Fibroblast of lung (primary cell): ENCODE results near the gene LTBP1. TPM values are rescaled to one million over a fixed set of nuclear protein-coding genes. Genes with fewer than 3 reads are reported as not detected.

Experiments
- DNase-seq, 2 donors: peaks; one replicate each; pipeline versions ENCODE4 v3.0.0 to v3.0.0-alpha.2; 2010; ENCODE audit warnings: low read depth in 2 of 2
- H2AFZ ChIP-seq: 2 replicates; pipeline ENCODE4 v1.5.1; 2012; ENCODE audit warnings: low read length, control low read depth, inconsistent platforms
- H3K27ac ChIP-seq: 2 replicates; pipeline ENCODE4 v1.5.1; 2011; ENCODE audit warnings: low read length, control low read depth; ENCODE audit not compliant: insufficient read depth
- H3K27me3 ChIP-seq: 2 replicates; pipeline ENCODE4 v1.5.1; 2011; ENCODE audit warnings: mild to moderate bottlenecking, low read length; ENCODE audit not compliant: control insufficient read depth, insufficient read depth
- H3K36me3 ChIP-seq: 2 replicates; pipeline ENCODE4 v1.5.1; 2011; ENCODE audit warnings: low read length; ENCODE audit not compliant: control insufficient read depth, insufficient read depth
- H3K4me1 ChIP-seq: 2 replicates; pipeline ENCODE4 v1.5.1; 2011; ENCODE audit warnings: low read length; ENCODE audit not compliant: control insufficient read depth, insufficient read depth; ENCODE audit errors: extremely low read depth
- H3K4me2 ChIP-seq: 2 replicates; pipeline ENCODE4 v1.5.1; 2011; ENCODE audit warnings: low read length, control low read depth; ENCODE audit not compliant: insufficient read depth; ENCODE audit errors: extremely low read depth
- H3K4me3 ChIP-seq, 4 experiments: fragments of 200-600 bp in 1 of 4; sonication (generic) in 1 of 4; replicated peaks in 1 of 4; 2 replicates each; pipeline ENCODE4 v1.5.1; 2011 to 2016; ENCODE audit warnings: low read length in 4 of 4, low read depth in 3 of 4, mild to moderate bottlenecking in 3 of 4, control low read depth in 2 of 4, inconsistent platforms in 1 of 4, mixed read lengths in 1 of 4; ENCODE audit not compliant: insufficient read depth in 1 of 4; ENCODE audit errors: control extremely low read depth in 1 of 4
- H3K79me2 ChIP-seq: 2 replicates; pipeline ENCODE4 v1.5.1; 2012; ENCODE audit warnings: mild to moderate bottlenecking, low read length, inconsistent platforms; ENCODE audit not compliant: control insufficient read depth, insufficient read depth
- H3K9ac ChIP-seq: 2 replicates; pipeline ENCODE4 v1.5.1; 2011; ENCODE audit warnings: mild to moderate bottlenecking, low read length, control low read depth; ENCODE audit not compliant: insufficient read depth
- H3K9me3 ChIP-seq: 2 replicates; pipeline ENCODE4 v1.5.1; 2012; ENCODE audit warnings: low read depth, low read length; ENCODE audit not compliant: control insufficient read depth, insufficient read depth
- H4K20me1 ChIP-seq: 2 replicates; pipeline ENCODE4 v1.5.1; 2011; ENCODE audit warnings: low read length; ENCODE audit not compliant: control insufficient read depth, insufficient read depth; ENCODE audit errors: extremely low read depth
- CTCF ChIP-seq, 2 donors: IDR thresholded peaks in 1 of 2; conservative IDR thresholded peaks in 1 of 2; 1 replicate in 1 of 2; 2 replicates in 1 of 2; pipeline ENCODE4 v1.5.1; 2011 to 2012; ENCODE audit warnings: low read length in 2 of 2, control low read depth in 1 of 2, inconsistent platforms in 1 of 2, low read depth in 1 of 2, mild to moderate bottlenecking in 1 of 2
- EZH2 ChIP-seq: IDR thresholded peaks from 2 replicates; pipeline ENCODE4 v1.5.1; 2012; ENCODE audit warnings: low read length, control low read depth, mild to moderate bottlenecking; ENCODE audit errors: missing control alignments
- polyA plus RNA-seq, 2 donors: library from polyadenylated mRNA; depleted of rRNA in 1 of 2; stranded (reverse) in 1 of 2; unstranded in 1 of 2; fragments of >200 nt; gene quantifications; 2 replicates each; pipeline ENCODE4 v1.2.1, GENCODE V29; 2011 to 2012; ENCODE audit warnings: missing spikeins in 1 of 2
- total RNA-seq: library from RNA; depleted of rRNA; stranded (reverse); fragments of >200 nt; gene quantifications from 2 replicates; pipeline ENCODE4 v1.2.1, GENCODE V29; 2014

LTBP1 gene
- total and polyA plus RNA-seq, 2 donors (not counting 1 experiment from before 2014, with no cell fraction given), result 254 to 324 TPM

- no peak for TF ChIP-seq CTCF (conservative IDR thresholded peaks at IDR 0.05 in 1 of 2, IDR thresholded peaks at IDR 0.05 in 1 of 2; ENCODE audit: low read depth in 1 of 2, low read length in 2 of 2)
- no peak for TF ChIP-seq EZH2
Measured at GRCh38 chr2:33262097-33262496, 315.3 kb downstream of the LTBP1 start.

GRCh38 chr2:33264766-33265165, 318.0 kb downstream of the LTBP1 start:
- Histone ChIP-seq H2AFZ (no peak overlapping the region), H3K27me3 (no peaks in the 10 kb centered on the region), H3K9ac (no peak overlapping the region), H3K4me2 (no peak overlapping the region), H3K36me3 (peaks cover 9% of the 10 kb centered on the region), H3K9me3 (peaks cover 2% of the 10 kb centered on the region), H3K79me2 (no peaks in the 10 kb centered on the region), H3K4me1 (no peaks in the 10 kb centered on the region), H4K20me1 (no peaks in the 10 kb centered on the region), H3K4me3 (no peak overlapping the region), H3K27ac (no peak overlapping the region)
- peak in 1 of 2 donors; percentile 55 for DNase-seq
- TF ChIP-seq CTCF (conservative IDR thresholded peaks at IDR 0.05 in 1 of 2, IDR thresholded peaks at IDR 0.05 in 1 of 2; ENCODE audit: low read depth in 1 of 2, low read length in 2 of 2), result no peak
- TF ChIP-seq EZH2, result no peak

More at GRCh38 chr2:33262097-33262496, 315.3 kb downstream of the LTBP1 start:
- H3K36me3 ChIP-seq, result peaks cover 12% of the 10 kb centered on the region
- H3K4me1 ChIP-seq, result no peaks in the 10 kb centered on the region
- H3K79me2 ChIP-seq, result no peaks in the 10 kb centered on the region
- no peak overlapping the region for H3K27ac ChIP-seq
- peaks cover 2% of the 10 kb centered on the region for H3K9me3 ChIP-seq
- no peak overlapping the region for H3K9ac ChIP-seq
- H4K20me1 ChIP-seq, result no peaks in the 10 kb centered on the region
- no peak for DNase-seq
- no peaks in the 10 kb centered on the region for H3K27me3 ChIP-seq
- no peak overlapping the region for H3K4me2 ChIP-seq
- no peak overlapping the region for H3K4me3 ChIP-seq
- H2AFZ ChIP-seq, result no peak overlapping the region

GRCh38 chr2:33265584-33266338, 319.0 kb downstream of the LTBP1 start:
- Histone ChIP-seq H4K20me1 (no peaks in the 10 kb centered on the region), H3K27ac (no peak overlapping the region), H2AFZ (no peak overlapping the region), H3K4me1 (no peaks in the 10 kb centered on the region), H3K4me2 (no peak overlapping the region), H3K36me3 (peaks cover 9% of the 10 kb centered on the region), H3K79me2 (no peaks in the 10 kb centered on the region), H3K4me3 (no peak overlapping the region), H3K9ac (no peak overlapping the region), H3K9me3 (peaks cover 2% of the 10 kb centered on the region), H3K27me3 (no peaks in the 10 kb centered on the region)
- TF ChIP-seq CTCF (conservative IDR thresholded peaks at IDR 0.05 in 1 of 2, IDR thresholded peaks at IDR 0.05 in 1 of 2; ENCODE audit: low read depth in 1 of 2, low read length in 2 of 2) (no peak), EZH2 (no peak)
- peak in 1 of 2 donors; percentile 16 for DNase-seq
